H4 (cell line): ENCODE measurements around the gene PCNX1. TPM values are rescaled to one million over a fixed set of nuclear protein-coding genes. Genes with fewer than 3 reads are reported as not detected.
A peak's percentile ranks its signal among the peaks of the same experiment; 100 is the strongest.
"Not testable (repeated sequence)": the region's sequence is repeated elsewhere in the genome, so short reads cannot be mapped to it uniquely, and the experiment has no call there.

Source experiments
- DNase-seq: peaks from one replicate; pipeline ENCODE4 v3.0.0-alpha.2; 2015; ENCODE audit warnings: low spot score
- total RNA-seq: library from RNA; depleted of rRNA; stranded (reverse); fragments of >200 nt; shearing (Covaris generic); gene quantifications from 2 replicates; pipeline ENCODE4 v1.2.3, GENCODE V29; 2014

PCNX1 gene
- total RNA-seq, 1 experiment from 2014 or later: 22.2 TPM

DNA sequence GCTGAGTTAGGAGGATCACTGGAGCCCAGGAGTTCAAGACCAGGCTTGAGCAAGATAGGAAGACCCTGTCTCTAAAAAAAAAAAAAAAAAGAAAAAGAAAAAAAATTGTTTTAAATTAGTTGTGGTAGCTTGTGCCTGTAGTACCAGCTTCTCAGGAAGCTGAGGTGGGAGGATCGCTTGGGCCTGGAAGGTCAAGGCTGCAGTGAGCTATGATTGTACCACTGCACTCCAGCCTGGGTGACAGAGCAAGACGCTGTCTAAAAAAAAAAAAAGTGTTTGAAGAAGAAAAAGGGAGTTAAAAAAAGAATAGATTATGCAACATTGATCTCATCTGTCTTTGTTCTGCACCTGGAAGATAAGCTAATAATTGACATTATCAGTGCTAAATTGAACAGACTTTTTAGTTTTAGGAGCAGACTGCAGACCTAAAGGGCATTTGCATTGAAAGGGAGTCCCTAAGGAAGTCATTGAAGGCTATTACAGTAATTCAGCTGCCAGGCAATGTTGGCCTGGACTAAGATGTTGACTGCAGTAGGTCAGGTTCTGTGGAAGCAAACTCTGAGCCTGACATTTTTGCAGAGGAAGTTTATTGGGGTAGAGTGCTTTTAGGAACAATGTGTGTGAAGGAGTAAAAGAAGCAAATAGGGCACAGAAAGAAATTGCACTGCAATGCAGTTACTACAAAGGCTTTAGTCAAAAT lies 215.8 kb downstream of the PCNX1 start:
- DNase-seq: no peak

DNA sequence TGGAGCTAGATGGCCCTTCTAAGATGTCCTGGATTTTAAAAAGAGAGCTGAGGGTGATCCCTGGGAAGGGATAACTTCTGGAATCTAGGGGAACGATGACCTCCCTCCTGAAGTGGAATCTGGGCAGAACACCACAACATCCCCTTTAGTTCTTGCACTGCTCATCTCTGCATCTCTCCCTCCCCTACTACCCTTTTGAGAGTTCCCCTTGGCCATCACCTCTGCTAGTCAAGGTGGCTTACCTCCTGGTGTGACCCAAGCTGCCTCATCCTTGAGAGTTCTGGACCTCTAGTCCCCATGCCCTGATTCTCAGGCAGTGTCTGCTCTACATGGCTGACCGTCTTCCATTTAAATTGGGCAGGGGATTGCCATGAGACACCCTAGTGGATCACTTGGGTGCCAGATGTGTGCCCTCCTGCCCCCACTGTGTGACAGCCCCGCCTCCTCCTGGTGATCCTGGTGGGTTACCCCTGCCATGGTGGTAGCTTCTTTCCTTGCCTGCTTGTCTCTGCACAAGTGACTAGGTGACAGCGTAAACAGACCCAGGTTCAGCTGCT lies 216.4 kb downstream of the PCNX1 start:
- DNase-seq: no peak

DNA sequence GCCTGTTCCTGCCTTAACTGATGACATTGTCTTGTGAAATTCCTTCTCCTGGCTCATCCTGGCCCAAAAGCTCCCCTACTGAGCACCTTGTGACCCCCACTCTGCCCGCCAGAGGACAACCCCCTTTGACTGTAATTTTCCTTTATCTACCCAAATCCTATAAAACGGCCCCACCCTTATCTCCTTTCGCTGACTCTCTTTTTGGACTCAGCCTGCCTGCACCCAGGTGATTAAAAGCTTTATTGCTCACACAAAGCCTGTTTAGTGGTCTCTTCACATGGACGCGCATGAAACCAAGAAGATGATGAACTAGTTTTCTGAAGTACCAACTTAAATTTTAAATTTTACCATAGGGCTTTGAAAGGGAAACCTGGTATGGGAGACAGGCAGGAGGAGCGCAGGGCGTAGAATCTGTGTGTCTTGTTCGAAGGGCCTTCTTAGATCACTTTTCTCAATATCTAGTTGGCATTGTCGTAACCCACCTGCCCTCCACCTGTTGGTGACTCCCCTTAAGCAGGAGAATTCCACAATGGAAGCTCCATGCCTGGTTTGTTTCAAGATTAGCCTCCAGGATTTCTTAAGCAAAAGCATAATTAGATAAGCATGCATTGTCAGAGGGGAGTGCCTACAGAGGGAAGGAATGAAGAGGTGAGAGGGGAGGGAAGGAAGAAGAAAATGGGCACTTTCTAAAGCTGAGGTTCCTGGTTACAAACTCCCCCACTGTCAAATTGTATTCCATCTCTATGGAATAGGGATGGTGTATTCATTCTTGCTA lies 222.6 kb downstream of the PCNX1 start:
- not testable (repeated sequence) for DNase-seq

DNA sequence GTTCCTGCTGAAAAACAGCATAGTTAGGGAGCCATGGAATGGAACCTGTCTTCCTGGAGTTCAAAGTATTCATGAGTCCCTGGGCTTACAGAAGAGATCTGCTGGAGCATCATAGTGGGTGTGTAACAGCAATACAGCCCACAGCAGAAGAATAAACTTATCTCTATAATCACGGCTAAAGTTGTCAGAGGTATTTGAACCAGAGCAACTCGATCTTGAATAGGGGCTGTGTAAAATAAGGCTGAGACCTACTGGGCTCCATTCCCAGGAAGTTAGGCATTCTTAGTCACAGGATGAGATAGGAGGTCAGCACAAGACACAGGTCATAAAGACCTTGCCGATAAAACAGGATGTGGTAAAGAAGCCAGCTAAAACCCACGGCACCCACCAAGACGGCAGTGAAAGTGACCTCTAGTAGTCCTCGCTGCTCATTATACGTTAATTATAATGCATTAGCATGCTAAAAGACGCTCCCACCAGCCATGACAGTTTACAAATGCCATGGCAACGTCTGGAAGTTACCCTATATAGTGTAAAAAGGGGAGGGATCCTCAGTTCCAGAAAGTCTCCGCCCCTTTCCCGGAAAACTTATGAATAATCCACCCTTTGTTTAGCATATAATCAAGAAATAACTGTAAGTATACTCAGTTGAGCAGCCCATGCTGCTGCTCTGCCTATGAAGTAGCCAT lies 223.4 kb downstream of the PCNX1 start:
- peak; percentile 94 for DNase-seq

DNA sequence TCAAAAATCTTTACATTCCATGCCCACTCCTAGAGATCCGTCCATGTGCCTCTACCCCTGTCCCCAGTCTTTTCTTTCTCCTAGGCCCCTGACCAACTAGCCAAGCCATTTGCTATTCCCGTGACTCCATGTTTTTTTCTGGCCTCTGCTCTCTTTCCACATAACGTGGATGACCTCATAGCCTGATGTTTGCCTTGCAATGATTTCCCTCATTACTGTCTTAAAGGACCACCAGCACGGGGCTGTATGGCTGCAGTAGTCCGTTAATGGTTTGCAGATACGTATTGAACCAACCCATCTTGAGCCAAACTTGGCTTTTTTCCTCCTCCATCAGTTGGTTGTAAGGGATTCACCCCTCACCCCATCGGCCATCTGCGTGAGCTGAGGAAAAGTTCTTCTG lies 226.0 kb downstream of the PCNX1 start:
- DNase-seq: no peak

DNA sequence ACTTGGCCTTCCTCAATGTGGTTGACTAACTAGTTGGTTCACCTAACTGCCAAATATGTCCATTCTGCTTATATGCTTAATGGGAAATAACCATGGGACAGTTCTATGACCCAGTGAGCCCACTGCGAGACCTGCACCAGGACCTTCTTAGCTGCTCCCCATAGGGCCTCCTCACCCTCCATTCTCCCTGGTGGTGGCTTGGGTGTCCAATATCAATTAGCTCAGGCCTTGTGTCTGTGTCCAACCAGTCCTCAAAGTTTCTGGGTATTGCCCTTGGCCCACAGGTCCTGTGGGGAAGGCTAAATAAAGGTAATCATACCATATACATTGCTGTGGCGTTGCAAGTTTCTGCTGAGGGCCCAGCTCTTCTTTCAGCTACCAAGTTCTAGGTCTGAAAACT lies 228.2 kb downstream of the PCNX1 start:
- no peak for DNase-seq

DNA sequence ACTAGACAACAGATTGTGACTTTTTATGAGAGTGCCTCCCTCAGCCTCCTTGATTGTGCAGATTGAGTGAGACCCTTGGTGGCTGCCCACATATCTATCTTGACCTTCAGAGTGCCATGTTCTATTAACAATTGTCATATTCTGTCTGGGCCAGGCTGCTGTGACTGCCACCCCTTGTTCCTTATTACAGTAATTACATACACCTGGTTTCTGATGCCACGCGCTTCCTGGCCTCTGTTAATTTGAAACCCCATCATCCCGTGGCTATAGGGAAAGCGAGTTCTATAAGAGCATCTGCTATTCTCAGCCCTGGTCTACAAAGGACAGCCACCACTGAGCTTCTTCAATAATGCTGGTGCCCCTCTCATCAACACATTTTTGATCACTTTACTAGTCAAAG lies 228.7 kb downstream of the PCNX1 start:
- no peak for DNase-seq

DNA sequence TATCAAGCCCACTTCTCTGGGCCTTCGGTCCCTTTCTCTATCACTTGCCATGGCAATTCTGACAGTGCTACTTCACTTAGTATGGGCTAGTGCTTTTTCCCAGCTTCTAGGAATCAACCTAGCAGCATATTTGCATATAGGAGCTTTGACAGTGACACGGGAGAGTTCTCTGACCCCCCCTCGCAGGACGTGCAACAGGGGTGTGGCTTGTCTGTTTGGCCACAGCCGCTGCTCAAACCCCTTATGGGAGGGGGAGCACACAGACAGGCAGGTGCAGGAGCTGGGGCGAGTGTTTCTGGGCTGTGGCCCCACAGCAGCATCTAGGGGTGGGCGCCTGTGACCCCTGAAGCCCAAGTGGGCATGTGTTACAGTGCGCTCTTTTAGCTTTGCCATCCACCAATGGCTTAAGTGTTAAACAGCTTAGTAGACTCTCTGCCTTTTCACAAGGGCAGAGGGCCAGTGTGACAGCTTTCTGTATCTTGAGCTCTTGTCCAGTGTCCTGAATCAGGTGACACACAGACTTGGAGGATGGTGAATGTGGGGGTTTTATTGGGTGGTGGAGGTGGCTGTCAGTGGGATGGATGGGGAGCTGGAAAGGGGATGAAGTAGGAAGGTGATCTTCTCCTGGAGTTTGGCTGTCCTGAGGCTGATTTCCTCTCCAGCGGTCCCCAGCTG lies 229.3 kb downstream of the PCNX1 start:
- no peak for DNase-seq

DNA sequence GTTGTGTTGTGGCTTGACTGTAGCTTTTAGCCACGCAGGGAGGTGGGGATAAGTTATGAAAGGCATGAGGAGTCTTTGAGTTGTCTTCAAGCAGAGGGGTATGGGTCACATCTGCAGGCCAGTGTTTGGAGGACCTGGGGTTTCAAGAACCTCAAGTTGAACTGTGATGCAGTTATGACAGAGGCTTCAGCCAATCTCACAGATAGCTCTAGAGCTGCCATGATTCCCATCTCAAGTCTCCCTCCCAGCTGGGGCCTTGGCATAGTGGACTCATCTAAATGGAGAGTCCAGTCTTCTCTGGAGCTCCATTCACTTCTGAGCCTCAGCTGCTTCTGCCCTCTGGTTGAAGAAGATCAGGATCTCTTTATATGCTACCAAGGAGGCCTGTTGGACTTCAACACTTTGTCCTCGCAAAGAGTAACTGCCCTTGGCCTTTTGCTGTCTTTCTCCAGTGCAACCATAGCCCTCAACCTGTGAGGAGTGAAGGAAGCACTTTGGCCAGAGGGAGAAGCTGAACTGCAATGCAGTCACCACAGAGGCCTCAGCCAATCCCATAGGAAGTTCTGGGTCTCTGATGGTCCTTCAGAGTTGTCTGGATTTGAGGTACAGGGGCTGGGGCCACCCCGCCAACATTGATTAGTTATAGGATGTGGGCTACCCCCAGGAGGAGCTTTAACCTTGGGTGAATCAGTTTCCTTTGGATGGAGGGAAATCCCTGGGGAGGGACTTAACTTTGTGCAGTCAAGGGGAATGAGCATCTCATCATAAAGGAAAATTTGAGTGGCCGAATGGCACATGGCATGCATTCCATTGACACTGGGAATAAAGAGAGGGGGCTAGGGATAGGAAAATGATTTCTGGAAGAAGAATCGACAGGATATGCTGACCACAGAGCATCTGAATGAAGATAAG lies 230.5 kb downstream of the PCNX1 start:
- DNase-seq: no peak

DNA sequence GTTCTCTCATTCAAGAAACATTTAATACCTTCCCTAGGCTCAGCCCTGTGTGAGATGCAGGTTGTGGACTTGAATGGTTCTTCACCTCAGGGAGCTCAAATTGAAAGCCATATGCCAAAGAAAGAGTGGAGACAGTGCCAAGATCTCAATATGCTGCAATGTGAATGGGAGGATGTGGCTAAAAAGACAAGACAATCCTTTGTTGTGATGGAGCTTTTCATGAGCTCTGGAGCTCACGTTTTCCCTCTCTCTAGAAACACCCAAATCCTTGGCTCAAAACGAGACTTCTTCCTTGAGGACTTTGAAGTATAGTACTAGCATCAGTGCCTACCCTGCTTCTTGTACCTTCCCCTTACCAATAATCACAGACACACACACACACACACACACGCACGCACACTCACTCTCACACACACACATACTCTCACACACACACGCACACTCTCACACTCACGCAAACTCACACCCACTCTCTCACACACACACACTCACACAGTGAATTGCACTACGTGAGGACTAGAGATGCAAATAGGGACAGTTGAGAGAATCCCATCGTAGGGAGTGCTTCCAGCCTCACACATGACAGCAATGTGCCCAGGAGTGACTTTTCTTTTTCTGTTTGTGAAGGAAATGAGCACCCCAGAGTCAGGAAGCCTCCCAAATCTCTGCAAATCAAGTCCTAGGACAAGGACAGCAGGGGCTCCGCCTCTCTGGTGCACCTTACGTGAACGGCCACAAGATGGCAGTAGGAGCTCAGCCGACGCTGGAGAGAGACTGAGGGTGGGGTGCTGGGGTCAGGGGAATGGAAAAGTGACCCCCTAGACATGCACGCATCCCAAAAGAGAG lies 231.4 kb downstream of the PCNX1 start:
- DNase-seq: peak; percentile 46

DNA sequence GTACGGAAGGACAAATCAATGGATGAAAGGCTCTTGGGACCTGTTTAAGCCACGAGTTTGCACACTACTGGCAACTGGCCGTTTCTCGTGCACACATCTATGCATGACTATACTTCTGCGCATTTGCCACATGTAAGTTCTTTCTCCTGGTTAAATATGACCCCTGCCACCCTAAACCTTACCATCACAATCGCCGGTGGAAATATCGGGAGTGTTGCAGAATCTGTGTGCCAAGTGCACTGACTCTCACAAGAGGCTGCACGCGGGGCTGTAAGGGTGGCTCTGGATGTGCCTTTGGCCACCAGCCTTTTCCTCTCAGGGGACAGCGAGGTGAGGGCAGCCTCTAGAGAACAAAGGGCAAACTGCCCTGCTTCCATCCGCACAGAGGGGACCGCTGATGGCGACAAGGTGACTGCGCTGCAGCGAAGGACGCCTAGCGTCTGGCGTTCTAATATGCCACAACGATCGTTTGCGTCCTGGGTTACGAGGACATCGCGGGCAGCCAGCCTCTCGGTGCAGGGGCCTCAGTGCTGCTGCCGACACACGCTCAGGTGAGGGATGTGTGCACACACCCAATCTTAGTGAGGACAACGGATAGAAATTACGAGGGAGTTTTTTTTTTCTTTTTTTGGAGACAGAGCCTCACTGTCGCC lies 232.2 kb downstream of the PCNX1 start:
- DNase-seq: no peak

DNA sequence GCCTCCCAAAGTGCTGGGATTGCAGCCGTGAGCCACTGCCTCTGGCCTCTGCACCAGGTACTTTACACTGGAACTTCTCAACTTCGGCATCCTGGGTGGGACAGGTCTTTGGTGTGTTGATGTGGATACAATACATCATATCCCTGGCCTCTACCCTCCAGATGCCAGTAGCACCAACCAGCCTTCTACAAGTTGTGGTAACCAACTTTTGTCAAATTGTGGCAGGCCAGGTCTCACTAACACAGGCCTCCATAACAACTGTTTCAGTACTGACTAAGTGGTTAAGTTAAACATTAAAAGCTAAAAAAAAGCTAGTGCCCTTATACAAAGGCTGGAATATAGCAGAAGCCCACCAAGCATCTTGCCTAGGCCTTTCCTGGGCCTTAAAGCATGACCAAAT lies 232.9 kb downstream of the PCNX1 start:
- no peak for DNase-seq

DNA sequence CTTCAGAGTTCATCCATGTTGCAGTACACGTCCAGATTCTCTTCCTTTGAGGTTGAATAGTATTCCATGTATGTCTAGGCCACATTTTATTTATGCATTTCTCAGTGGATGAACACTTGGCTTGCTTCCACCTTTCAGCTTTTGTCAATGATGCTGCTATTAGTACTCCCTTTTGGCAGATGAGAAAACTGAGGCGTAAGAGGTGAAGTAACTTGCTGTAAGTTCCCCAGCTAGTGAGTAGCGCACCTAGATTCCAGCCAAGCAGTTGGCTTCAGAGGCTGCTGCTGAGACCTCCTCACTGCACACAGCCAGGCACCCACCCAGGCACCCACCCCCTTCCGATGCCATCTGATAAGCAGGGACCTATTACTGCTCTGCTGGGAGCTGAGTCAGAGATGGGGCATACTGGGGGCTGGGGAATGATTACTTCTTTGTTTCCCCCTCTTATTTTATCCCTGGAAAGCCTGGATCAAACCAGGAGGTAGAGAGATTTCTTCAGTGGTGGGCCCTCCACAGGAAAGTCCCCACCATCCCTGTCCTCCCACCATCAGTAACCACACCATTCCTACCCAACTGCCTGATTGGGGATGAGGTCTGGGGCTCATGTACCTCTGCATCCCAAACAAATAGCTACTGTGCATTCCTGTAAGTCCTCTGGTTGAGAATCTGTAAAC lies 234.6 kb downstream of the PCNX1 start:
- DNase-seq: peak; percentile 33

DNA sequence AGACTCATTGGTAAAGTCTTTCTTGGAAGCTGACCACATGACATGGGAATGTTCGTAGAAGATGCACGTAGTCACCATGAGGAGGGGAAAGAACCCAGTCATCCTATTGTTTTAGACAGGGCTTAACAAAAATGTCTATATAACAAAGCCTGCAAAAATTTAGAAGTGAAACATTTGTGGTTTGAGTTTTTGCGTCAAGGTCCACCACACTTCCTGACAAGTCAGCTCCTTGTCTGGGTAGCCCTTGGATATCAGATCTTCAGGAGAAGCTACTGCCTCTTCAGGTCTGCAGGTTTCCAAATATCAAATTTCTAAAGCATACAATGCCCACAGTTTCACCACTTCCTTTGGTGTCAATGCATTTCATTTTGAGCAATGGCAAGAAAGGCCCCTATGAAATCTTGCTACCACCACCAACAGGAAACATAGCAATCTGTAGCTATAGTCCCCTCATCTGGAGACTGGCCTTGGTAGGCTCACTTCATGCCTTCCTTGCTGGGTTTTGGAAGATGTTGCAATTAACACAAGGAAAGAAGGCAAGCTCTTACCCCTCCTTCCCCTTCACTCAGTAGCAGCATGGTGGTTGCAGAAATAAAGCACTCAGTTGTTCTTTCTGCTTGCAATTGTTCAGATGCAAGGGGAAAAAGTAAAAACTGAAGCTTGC lies 235.2 kb downstream of the PCNX1 start:
- DNase-seq: peak; percentile 87

DNA sequence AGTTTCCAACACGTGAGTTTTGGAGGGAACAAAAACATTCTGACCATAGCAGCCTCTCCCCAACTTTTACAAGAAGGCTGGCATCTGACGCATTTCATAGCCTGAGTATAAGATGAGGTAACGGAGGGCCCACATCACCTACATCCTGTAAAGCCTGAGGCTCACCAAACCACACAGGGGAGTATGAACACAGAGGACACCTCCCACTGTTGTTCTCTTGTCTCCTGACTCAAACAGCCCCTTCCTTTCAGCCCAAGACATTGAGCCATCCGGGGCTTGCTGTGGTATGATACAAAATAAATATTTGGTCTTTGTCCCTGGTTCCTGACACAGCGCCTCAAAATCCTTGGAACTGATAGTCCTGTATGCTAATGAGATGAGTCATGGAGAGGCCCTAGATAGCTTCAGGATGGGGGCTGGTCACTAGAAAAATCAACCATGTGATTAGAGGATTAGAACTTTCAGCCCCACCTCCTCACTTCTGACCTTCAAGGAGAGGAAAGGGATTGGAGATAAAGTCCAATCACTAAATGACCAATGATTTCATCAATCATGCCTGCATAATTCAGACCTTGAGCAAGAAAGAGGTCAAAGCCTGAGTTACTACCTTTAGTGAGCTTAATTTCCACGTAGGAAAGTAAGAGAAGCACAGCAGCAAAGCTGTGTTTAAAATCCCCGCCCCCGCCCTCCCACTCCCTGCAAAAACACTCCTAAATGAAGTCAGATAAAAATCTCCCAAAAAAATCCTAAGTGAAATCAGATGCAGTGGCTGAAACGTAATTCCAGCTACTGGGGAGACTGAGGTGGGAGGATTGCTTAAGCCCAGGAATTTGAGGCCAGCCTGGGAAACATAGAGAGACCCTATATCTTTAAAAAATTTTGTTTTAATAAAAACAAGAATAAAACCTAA lies 236.4 kb downstream of the PCNX1 start:
- peak; percentile 97 for DNase-seq

DNA sequence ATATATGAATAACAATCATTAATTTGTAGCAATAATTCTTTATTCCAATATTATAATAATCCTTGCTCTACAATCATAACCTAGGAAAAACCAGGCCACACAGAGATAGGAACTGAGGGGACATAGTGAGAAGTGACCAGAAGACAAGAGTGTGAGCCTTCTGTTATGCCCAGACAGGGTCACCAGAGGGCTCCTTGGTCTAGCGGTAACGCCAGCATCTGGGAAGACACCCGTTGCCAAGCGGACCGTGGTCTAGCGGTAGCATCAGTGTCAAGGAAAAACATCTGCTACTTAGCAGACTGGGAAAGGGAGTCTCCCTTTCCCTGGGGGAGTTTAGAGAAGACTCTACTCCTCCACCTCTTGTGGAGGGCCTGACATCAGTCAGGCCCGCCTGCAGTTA lies 240.1 kb downstream of the PCNX1 start:
- not testable (repeated sequence) for DNase-seq

DNA sequence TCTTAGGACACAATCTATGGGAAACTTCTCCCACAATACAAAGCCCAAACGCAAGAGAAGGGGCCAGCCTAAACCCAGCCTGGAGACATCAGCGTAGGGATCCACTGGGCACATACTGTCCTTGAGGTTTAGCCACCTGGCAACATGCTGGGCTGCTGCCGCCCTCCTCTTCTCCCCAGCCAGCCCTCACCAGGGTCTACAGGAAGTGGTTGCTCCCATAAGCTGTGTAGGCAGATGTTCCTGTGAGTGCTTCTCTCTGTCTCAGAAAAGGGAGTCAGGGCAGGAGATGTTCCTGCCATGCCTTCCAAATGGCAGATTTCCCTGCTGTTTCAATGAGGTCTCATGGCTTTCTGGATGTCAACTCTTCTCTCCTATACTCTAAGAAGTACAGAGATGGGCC lies 241.4 kb downstream of the PCNX1 start:
- DNase-seq: no peak
